WTC11 (cell line): Measurements from ENCODE around the gene CCDC88B. TPM values are rescaled to one million over a fixed set of nuclear protein-coding genes. Genes with fewer than 3 reads are reported as not detected.
A peak's percentile ranks its signal among the peaks of the same experiment; 100 is the strongest.

Experiments used
- ATF1 ChIP-seq: sonication (generic); formaldehyde crosslinking; IDR thresholded peaks from 2 replicates; pipeline ENCODE4 v1.8.1; 2023; ENCODE audit warnings: mild to moderate bottlenecking, moderate library complexity, missing genetic modification reagents
- ATF3 ChIP-seq: sonication (generic); formaldehyde crosslinking; conservative IDR thresholded peaks from 2 replicates; pipeline ENCODE4 v1.8.1; 2022; ENCODE audit warnings: mild to moderate bottlenecking, missing genetic modification reagents
- CREM ChIP-seq: sonication (generic); formaldehyde crosslinking; IDR thresholded peaks from 2 replicates; pipeline ENCODE4 v1.8.1; 2022; ENCODE audit warnings: mild to moderate bottlenecking, missing genetic modification reagents, moderate library complexity
- FOXK1 ChIP-seq: sonication (generic); formaldehyde crosslinking; IDR thresholded peaks from 2 replicates; pipeline ENCODE4 v1.8.0; 2022; ENCODE audit warnings: mild to moderate bottlenecking, moderate library complexity, missing genetic modification reagents
- GRHL2 ChIP-seq: fragments of 250-450 bp; sonication (Bioruptor Pico); IDR thresholded peaks from 2 replicates; pipeline ENCODE4 v1.8.0; 2022; ENCODE audit warnings: mild to moderate bottlenecking, moderate library complexity; ENCODE audit not compliant: insufficient replicate concordance, severe bottlenecking
- HMGA2 ChIP-seq: fragments of 250-450 bp; sonication (Bioruptor Pico); IDR thresholded peaks from 2 replicates; pipeline ENCODE4 v1.4.0; 2021; ENCODE audit warnings: mild to moderate bottlenecking, moderate library complexity
- NFE2L1 ChIP-seq: sonication (generic); formaldehyde crosslinking; IDR thresholded peaks from 2 replicates; pipeline ENCODE4 v1.8.1; 2023; ENCODE audit warnings: missing genetic modification reagents
- PREB ChIP-seq: sonication (generic); formaldehyde crosslinking; IDR thresholded peaks from 2 replicates; pipeline ENCODE4 v1.8.1; 2022; ENCODE audit warnings: mild to moderate bottlenecking, missing genetic modification reagents, moderate library complexity, borderline replicate concordance
- RELA ChIP-seq: sonication (generic); formaldehyde crosslinking; IDR thresholded peaks from 2 replicates; pipeline ENCODE4 v1.8.1; 2022; ENCODE audit warnings: missing genetic modification reagents, mild to moderate bottlenecking, borderline replicate concordance
- RORB ChIP-seq: fragments of 250-450 bp; sonication (Bioruptor Pico); IDR thresholded peaks from 2 replicates; pipeline ENCODE4 v1.9.0; 2021; ENCODE audit warnings: mild to moderate bottlenecking
- SMAD3 ChIP-seq: sonication (generic); formaldehyde crosslinking; IDR thresholded peaks from 2 replicates; pipeline ENCODE4 v1.8.0; 2022; ENCODE audit warnings: missing genetic modification reagents, mild to moderate bottlenecking, borderline replicate concordance
- TEAD4 ChIP-seq: sonication (generic); formaldehyde crosslinking; IDR thresholded peaks from 2 replicates; pipeline ENCODE4 v1.8.0; 2022; ENCODE audit warnings: mild to moderate bottlenecking, missing genetic modification reagents
- ZNF121 ChIP-seq: sonication (generic); formaldehyde crosslinking; IDR thresholded peaks from 2 replicates; pipeline ENCODE4 v1.8.0; 2023; ENCODE audit warnings: missing genetic modification reagents
- ZNF138 ChIP-seq: sonication (generic); formaldehyde crosslinking; conservative IDR thresholded peaks from 2 replicates; pipeline ENCODE4 v1.8.1; 2022; ENCODE audit warnings: mild to moderate bottlenecking, moderate library complexity, missing genetic modification reagents
- ZNF396 ChIP-seq: fragments of 250-450 bp; sonication (Bioruptor Pico); IDR thresholded peaks from 2 replicates; pipeline ENCODE4 v1.8.0; 2021; ENCODE audit warnings: mild to moderate bottlenecking, moderate library complexity, borderline replicate concordance
- ZNF416 ChIP-seq: fragments of 250-450 bp; sonication (Bioruptor Pico); IDR thresholded peaks from 2 replicates; pipeline ENCODE4 v1.9.0; 2021; ENCODE audit warnings: mild to moderate bottlenecking, inconsistent platforms
- ZNF425 ChIP-seq: fragments of 250-450 bp; sonication (Bioruptor Pico); conservative IDR thresholded peaks from 2 replicates; pipeline ENCODE4 v1.9.0; 2021; ENCODE audit warnings: mild to moderate bottlenecking
- ZNF532 ChIP-seq: fragments of 250-450 bp; sonication (Bioruptor Pico); IDR thresholded peaks from 2 replicates; pipeline ENCODE4 v1.9.0; 2021; ENCODE audit warnings: mild to moderate bottlenecking, borderline replicate concordance
- total RNA-seq: library from RNA; stranded (reverse); gene quantifications from 3 replicates; pipeline ENCODE4 v1.2.3, GENCODE V29; 2021
- TF ChIP-seq, protein P1 (sequence below): sonication (generic); formaldehyde crosslinking; IDR thresholded peaks from 2 replicates; pipeline ENCODE4 v1.8.1; 2022; ENCODE audit warnings: mild to moderate bottlenecking, moderate library complexity, missing genetic modification reagents
- TF ChIP-seq, protein P2 (sequence below): sonication (generic); formaldehyde crosslinking; IDR thresholded peaks from 2 replicates; pipeline ENCODE4 v1.8.1; 2023; ENCODE audit warnings: mild to moderate bottlenecking, missing genetic modification reagents, moderate library complexity
- TF ChIP-seq, protein P3 (sequence below): fragments of 250-450 bp; sonication (Bioruptor Pico); IDR thresholded peaks from 2 replicates; pipeline ENCODE4 v1.9.0; 2021; ENCODE audit warnings: mild to moderate bottlenecking
- TF ChIP-seq, protein P4 (sequence below): sonication (generic); formaldehyde crosslinking; IDR thresholded peaks from 2 replicates; pipeline ENCODE4 v1.8.0; 2023; ENCODE audit warnings: missing genetic modification reagents
- TF ChIP-seq, protein P5 (sequence below): sonication (generic); formaldehyde crosslinking; IDR thresholded peaks from 2 replicates; pipeline ENCODE4 v1.8.1; 2022; ENCODE audit warnings: low read depth, missing genetic modification reagents, borderline replicate concordance
- TF ChIP-seq, protein P6 (sequence below): sonication (generic); formaldehyde crosslinking; IDR thresholded peaks from 2 replicates; pipeline ENCODE4 v1.8.0; 2022; ENCODE audit warnings: mild to moderate bottlenecking, missing genetic modification reagents
- TF ChIP-seq, protein P7 (sequence below): sonication (generic); formaldehyde crosslinking; IDR thresholded peaks from 2 replicates; pipeline ENCODE4 v1.8.1; 2023; ENCODE audit warnings: mild to moderate bottlenecking, missing genetic modification reagents, moderate library complexity

Gene CCDC88B
- total RNA-seq, 1 experiment from 2014 or later: 17.0 TPM

- TF ChIP-seq, protein P1, sequence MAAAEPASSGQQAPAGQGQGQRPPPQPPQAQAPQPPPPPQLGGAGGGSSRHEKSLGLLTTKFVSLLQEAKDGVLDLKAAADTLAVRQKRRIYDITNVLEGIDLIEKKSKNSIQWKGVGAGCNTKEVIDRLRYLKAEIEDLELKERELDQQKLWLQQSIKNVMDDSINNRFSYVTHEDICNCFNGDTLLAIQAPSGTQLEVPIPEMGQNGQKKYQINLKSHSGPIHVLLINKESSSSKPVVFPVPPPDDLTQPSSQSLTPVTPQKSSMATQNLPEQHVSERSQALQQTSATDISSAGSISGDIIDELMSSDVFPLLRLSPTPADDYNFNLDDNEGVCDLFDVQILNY: no peak
- TF ChIP-seq SMAD3 (CRISPR knock-in tag) (0 out of 2 replicates have a peak, but pooled peaks have one; percentile 65), ZNF416 (CRISPR knock-in tag) (no peak), CREM (no peak), RORB (CRISPR knock-in tag) (no peak), HMGA2 (CRISPR knock-in tag) (no peak), ATF3 (CRISPR knock-in tag) (no peak), RELA (CRISPR knock-in tag) (no peak), ZNF121 (no peak), TEAD4 (no peak), ZNF396 (no peak), ZNF138 (CRISPR knock-in tag) (no peak), FOXK1 (CRISPR knock-in tag) (peak; percentile 59; the same call in 1 of the 2 replicates), PREB (no peak), ATF1 (CRISPR knock-in tag) (no peak), NFE2L1 (CRISPR knock-in tag) (no peak), GRHL2 (CRISPR knock-in tag) (no peak), ZNF532 (CRISPR knock-in tag) (no peak), ZNF425 (no peak)
- TF ChIP-seq, protein P2, sequence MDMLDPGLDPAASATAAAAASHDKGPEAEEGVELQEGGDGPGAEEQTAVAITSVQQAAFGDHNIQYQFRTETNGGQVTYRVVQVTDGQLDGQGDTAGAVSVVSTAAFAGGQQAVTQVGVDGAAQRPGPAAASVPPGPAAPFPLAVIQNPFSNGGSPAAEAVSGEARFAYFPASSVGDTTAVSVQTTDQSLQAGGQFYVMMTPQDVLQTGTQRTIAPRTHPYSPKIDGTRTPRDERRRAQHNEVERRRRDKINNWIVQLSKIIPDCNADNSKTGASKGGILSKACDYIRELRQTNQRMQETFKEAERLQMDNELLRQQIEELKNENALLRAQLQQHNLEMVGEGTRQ (CRISPR knock-in tag): peak; percentile 84
- TF ChIP-seq, protein P3, sequence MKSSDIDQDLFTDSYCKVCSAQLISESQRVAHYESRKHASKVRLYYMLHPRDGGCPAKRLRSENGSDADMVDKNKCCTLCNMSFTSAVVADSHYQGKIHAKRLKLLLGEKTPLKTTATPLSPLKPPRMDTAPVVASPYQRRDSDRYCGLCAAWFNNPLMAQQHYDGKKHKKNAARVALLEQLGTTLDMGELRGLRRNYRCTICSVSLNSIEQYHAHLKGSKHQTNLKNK (CRISPR knock-in tag): no peak
- TF ChIP-seq, protein P4, sequence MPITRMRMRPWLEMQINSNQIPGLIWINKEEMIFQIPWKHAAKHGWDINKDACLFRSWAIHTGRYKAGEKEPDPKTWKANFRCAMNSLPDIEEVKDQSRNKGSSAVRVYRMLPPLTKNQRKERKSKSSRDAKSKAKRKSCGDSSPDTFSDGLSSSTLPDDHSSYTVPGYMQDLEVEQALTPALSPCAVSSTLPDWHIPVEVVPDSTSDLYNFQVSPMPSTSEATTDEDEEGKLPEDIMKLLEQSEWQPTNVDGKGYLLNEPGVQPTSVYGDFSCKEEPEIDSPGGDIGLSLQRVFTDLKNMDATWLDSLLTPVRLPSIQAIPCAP: peak; percentile 73; the same call in 1 of the 2 replicates
- TF ChIP-seq, protein P5, sequence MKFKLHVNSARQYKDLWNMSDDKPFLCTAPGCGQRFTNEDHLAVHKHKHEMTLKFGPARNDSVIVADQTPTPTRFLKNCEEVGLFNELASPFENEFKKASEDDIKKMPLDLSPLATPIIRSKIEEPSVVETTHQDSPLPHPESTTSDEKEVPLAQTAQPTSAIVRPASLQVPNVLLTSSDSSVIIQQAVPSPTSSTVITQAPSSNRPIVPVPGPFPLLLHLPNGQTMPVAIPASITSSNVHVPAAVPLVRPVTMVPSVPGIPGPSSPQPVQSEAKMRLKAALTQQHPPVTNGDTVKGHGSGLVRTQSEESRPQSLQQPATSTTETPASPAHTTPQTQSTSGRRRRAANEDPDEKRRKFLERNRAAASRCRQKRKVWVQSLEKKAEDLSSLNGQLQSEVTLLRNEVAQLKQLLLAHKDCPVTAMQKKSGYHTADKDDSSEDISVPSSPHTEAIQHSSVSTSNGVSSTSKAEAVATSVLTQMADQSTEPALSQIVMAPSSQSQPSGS (CRISPR knock-in tag): no peak
- TF ChIP-seq, protein P6, sequence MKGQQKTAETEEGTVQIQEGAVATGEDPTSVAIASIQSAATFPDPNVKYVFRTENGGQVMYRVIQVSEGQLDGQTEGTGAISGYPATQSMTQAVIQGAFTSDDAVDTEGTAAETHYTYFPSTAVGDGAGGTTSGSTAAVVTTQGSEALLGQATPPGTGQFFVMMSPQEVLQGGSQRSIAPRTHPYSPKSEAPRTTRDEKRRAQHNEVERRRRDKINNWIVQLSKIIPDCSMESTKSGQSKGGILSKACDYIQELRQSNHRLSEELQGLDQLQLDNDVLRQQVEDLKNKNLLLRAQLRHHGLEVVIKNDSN: peak; percentile 88
- TF ChIP-seq, protein P7, sequence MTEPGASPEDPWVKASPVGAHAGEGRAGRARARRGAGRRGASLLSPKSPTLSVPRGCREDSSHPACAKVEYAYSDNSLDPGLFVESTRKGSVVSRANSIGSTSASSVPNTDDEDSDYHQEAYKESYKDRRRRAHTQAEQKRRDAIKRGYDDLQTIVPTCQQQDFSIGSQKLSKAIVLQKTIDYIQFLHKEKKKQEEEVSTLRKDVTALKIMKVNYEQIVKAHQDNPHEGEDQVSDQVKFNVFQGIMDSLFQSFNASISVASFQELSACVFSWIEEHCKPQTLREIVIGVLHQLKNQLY (CRISPR knock-in tag): no peak
These were observed 22.6 kb upstream of the CCDC88B start, which contains the start of gene TRMT112 (continued) for GRCh38 chr11:64317325-64317960.
